Measurements from ENCODE around the gene GALNT13.

The GALNT13 gene

DNA sequence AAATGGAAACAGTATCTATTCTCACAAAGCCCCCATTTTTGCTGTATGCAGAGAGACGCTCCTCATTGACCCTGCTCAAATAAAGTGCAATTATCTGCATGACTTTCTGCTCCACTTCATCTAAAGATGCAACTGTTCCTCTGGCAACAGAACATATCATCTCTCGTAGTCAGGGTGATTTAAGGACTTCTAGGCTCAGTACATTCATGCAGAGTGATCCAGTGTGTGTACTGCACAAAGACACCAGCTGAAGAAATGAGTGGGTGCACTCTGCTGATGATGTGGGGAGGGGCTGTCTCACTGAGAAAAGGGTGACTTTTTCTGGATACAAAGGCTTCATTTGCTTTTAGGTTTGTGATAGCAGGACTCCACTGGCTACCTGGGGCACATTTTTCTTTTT, 355.2 kb downstream of the GALNT13 start:
- TF ChIP-seq REST (IDR thresholded peaks at IDR 0.05; ENCODE audit: insufficient read depth in 1 of 2, low read depth in 2 of 2, low read length in 2 of 2) (no peak), POLR2AphosphoS5 (IDR thresholded peaks at IDR 0.05; ENCODE audit: low read depth, low read length) (no peak), SIN3A (IDR thresholded peaks at IDR 0.05; ENCODE audit: borderline replicate concordance, insufficient read depth, low read length) (no peak), TAF1 (IDR thresholded peaks at IDR 0.05; ENCODE audit: borderline replicate concordance, insufficient read depth, low read length) (no peak), FOXP2 (optimal IDR thresholded peaks at IDR 0.05; ENCODE audit: borderline replicate concordance, extremely low read depth, extremely low read length, insufficient read depth) (no peak)

DNA sequence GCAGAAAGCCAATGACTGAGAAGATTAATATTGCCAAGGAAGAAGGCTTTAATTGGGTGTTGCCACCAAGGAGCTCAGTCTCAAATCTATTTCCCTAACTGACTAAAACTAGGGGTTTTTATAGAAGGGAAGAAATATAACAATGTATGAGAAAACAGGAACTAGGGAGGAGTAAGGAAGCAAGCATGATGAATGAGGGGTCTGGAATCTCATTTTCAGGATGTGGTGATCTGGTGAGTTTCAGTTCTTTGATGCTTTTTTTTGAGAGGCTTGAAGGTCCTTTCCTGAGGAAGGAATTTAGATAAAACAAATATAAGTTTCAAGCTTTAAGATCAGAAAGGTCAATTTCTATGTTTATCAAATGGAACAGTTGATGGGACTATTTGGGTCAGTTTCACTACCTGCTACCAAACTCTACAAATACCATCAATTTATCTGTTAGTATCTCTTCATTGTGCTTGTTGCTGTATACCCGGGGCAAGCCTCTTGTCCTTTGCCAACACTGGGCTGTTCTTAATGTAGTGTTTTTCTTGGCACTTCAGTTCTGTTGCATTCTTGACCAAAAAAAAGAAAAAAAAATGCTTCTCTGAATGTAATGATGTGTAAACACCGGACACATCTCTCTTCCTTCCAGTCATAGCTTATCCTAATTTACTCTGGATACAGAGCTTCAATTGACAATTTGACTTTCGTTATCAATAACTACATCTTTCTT, 357.0 kb downstream of the GALNT13 start:
- no peak for TF ChIP-seq SIN3A (IDR thresholded peaks at IDR 0.05; ENCODE audit: borderline replicate concordance, insufficient read depth, low read length)
- TF ChIP-seq FOXP2 (optimal IDR thresholded peaks at IDR 0.05; ENCODE audit: borderline replicate concordance, extremely low read depth, extremely low read length, insufficient read depth): no peak
- TF ChIP-seq TAF1 (IDR thresholded peaks at IDR 0.05; ENCODE audit: borderline replicate concordance, insufficient read depth, low read length): no peak
- 0 out of 2 replicates have a peak, but pooled peaks have one; percentile 27 for TF ChIP-seq POLR2AphosphoS5 (IDR thresholded peaks at IDR 0.05; ENCODE audit: low read depth, low read length)
- TF ChIP-seq REST (IDR thresholded peaks at IDR 0.05; ENCODE audit: insufficient read depth in 1 of 2, low read depth in 2 of 2, low read length in 2 of 2): no peak

- no peak for TF ChIP-seq TAF1 (IDR thresholded peaks at IDR 0.05; ENCODE audit: borderline replicate concordance, insufficient read depth, low read length)
- no peak for TF ChIP-seq REST (IDR thresholded peaks at IDR 0.05; ENCODE audit: insufficient read depth in 1 of 2, low read depth in 2 of 2, low read length in 2 of 2)
- TF ChIP-seq FOXP2 (optimal IDR thresholded peaks at IDR 0.05; ENCODE audit: borderline replicate concordance, extremely low read depth, extremely low read length, insufficient read depth): no peak
- TF ChIP-seq SIN3A (IDR thresholded peaks at IDR 0.05; ENCODE audit: borderline replicate concordance, insufficient read depth, low read length): no peak
- no peak for TF ChIP-seq POLR2AphosphoS5 (IDR thresholded peaks at IDR 0.05; ENCODE audit: low read depth, low read length)
Measured at GRCh38 chr2:154229966-154230365, 358.2 kb downstream of the GALNT13 start.

DNA sequence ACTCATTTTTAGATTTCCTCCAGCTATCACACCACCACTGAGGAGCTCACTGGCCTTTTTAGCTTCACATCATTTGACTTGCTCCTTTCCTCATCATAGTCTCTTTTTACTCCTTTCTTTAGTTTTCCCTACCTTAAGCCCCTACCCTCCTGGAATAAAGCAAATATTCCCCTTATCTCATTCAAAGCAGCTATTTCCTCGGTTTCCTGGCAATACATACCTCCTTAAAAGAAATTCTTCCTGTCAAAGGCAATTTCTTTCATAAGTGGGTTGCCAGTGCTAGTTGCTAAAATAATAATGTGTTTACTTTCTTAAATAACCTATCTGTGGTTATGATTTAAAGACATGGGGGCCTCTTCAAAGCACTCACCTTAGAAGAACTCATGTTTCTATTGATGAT, 359.3 kb downstream of the GALNT13 start:
- TF ChIP-seq POLR2AphosphoS5 (IDR thresholded peaks at IDR 0.05; ENCODE audit: low read depth, low read length): no peak
- no peak for TF ChIP-seq SIN3A (IDR thresholded peaks at IDR 0.05; ENCODE audit: borderline replicate concordance, insufficient read depth, low read length)
- TF ChIP-seq FOXP2 (optimal IDR thresholded peaks at IDR 0.05; ENCODE audit: borderline replicate concordance, extremely low read depth, extremely low read length, insufficient read depth): no peak
- TF ChIP-seq REST (IDR thresholded peaks at IDR 0.05; ENCODE audit: insufficient read depth in 1 of 2, low read depth in 2 of 2, low read length in 2 of 2): no peak

All from PFSK-1 (cell line).